Endothelial cell of umbilical vein (primary cell): ENCODE data around the gene SMARCA2. TPM values are rescaled to one million over a fixed set of nuclear protein-coding genes. Genes with fewer than 3 reads are reported as not detected.

Experiments
- BruUV-seq: library from RNA; stranded (reverse); fragments of 400-500 nt; replicated peaks from 2 replicates; lab custom pipeline; 2021; lab: Mats Ljungman, UMichigan
- CTCF ChIA-PET: fragments of 300-600, 350-600 bp; sonication (Branson Sonifier 250); formaldehyde crosslinking; loops from one replicate; lab custom pipeline; 2021; ENCODE audit warnings: antibody characterized with exemption, inconsistent platforms; lab: Charles Lee
- POLR2A ChIA-PET: fragments of 300-600, 350-600 bp; sonication (Branson Sonifier 250); formaldehyde crosslinking; loops from one replicate; lab custom pipeline; 2021; ENCODE audit warnings: antibody characterized with exemption, inconsistent platforms; lab: Charles Lee
- DNase-seq: peaks from one replicate; pipeline ENCODE4 v3.0.0-alpha.2; 2011; ENCODE audit warnings: low read depth, low spot score
- FAIRE-seq: peaks from 2 replicates; lab custom pipeline; 2011; peaks lifted over from hg19 to GRCh38; lab: Jason Lieb, UNC
- H2AFZ ChIP-seq: 2 replicates; pipeline ENCODE4 v1.6.0; 2012; ENCODE audit warnings: low read depth, low read length, control low read depth, inconsistent platforms
- H3K27ac ChIP-seq: 2 replicates; pipeline ENCODE4 v1.5.1; 2011; ENCODE audit warnings: low read depth, mild to moderate bottlenecking, control low read depth, low read length, moderate library complexity; ENCODE audit not compliant: insufficient read depth
- H3K27me3 ChIP-seq, 2 experiments: 2 replicates each; pipeline versions ENCODE4 v1.6.0 to v1.6.1; 2011; ENCODE audit warnings: low read length in 2 of 2, mixed read lengths in 1 of 2; ENCODE audit not compliant: control insufficient read depth in 2 of 2, insufficient read depth in 2 of 2
- H3K36me3 ChIP-seq, 2 experiments: 2 replicates in 1 of 2; 3 replicates in 1 of 2; pipeline ENCODE4 v1.5.1; 2011; ENCODE audit warnings: low read length in 2 of 2, mild to moderate bottlenecking in 1 of 2, moderate library complexity in 1 of 2; ENCODE audit not compliant: control insufficient read depth in 2 of 2, insufficient read depth in 2 of 2; ENCODE audit errors: extremely low read depth in 1 of 2
- H3K4me1 ChIP-seq: 3 replicates; pipeline ENCODE4 v1.5.1; 2011; ENCODE audit warnings: mild to moderate bottlenecking, low read length; ENCODE audit not compliant: control insufficient read depth, insufficient read depth; ENCODE audit errors: extremely low read depth
- H3K4me2 ChIP-seq: 2 replicates; pipeline ENCODE4 v1.6.1; 2011; ENCODE audit warnings: low read length, control low read depth, mixed read lengths; ENCODE audit not compliant: insufficient read depth
- H3K4me3 ChIP-seq, 3 experiments: fragments of 200-600 bp in 1 of 3; sonication (generic), shearing (Covaris generic) in 1 of 3; replicated peaks in 1 of 3; 2 replicates each; pipeline ENCODE4 v1.5.1; 2011 to 2016; ENCODE audit warnings: control low read depth in 3 of 3, low read length in 3 of 3, mild to moderate bottlenecking in 2 of 3, inconsistent platforms in 1 of 3, low read depth in 1 of 3, moderate library complexity in 1 of 3; ENCODE audit not compliant: insufficient read depth in 1 of 3
- H3K79me2 ChIP-seq: 2 replicates; pipeline ENCODE4 v1.6.0; 2012; ENCODE audit warnings: low read length, inconsistent platforms; ENCODE audit not compliant: control insufficient read depth, insufficient read depth
- H3K9ac ChIP-seq: replicated peaks from 2 replicates; pipeline ENCODE3; 2011; ENCODE audit warnings: low read length, control low read depth; ENCODE audit not compliant: insufficient read depth; ENCODE audit errors: extremely low read depth
- H3K9me1 ChIP-seq: replicated peaks from 3 replicates; pipeline ENCODE4 v1.6.0; 2011; ENCODE audit warnings: mild to moderate bottlenecking, low read length; ENCODE audit not compliant: control insufficient read depth, insufficient read depth; ENCODE audit errors: extremely low read depth
- H3K9me3 ChIP-seq: replicated peaks from 2 replicates; pipeline ENCODE4 v1.5.1; 2012; ENCODE audit warnings: low read length, inconsistent platforms; ENCODE audit not compliant: control insufficient read depth, insufficient read depth
- H4K20me1 ChIP-seq: replicated peaks from 2 replicates; pipeline ENCODE3; 2011; ENCODE audit warnings: mild to moderate bottlenecking, low read length; ENCODE audit not compliant: control insufficient read depth, insufficient read depth; ENCODE audit errors: extremely low read depth
- CTCF ChIP-seq, 2 donors: IDR thresholded peaks; 1 replicate in 1 of 2; 2 replicates in 1 of 2; pipeline ENCODE4 v1.5.1; 2011; ENCODE audit warnings: low read length in 2 of 2, mild to moderate bottlenecking in 2 of 2, moderate library complexity in 2 of 2, control low read depth in 1 of 2, inconsistent platforms in 1 of 2, low read depth in 1 of 2; ENCODE audit not compliant: insufficient read depth in 1 of 2; ENCODE audit errors: extremely low read depth in 1 of 2
- EZH2 ChIP-seq: IDR thresholded peaks from 2 replicates; pipeline ENCODE4 v1.6.1; 2012; ENCODE audit warnings: borderline replicate concordance, low read depth, mild to moderate bottlenecking, moderate library complexity, low read length, inconsistent platforms; ENCODE audit not compliant: severe bottlenecking
- FOS ChIP-seq: IDR thresholded peaks from 2 replicates; pipeline ENCODE4 v1.6.1; 2011; ENCODE audit warnings: mild to moderate bottlenecking, low read length, moderate library complexity, borderline replicate concordance; ENCODE audit not compliant: insufficient read depth
- GATA2 ChIP-seq: IDR thresholded peaks from 2 replicates; pipeline ENCODE4 v1.7.0; 2011; ENCODE audit warnings: low read depth, mild to moderate bottlenecking, moderate library complexity, mixed read lengths, low read length; ENCODE audit not compliant: insufficient read length, insufficient read depth
- JUN ChIP-seq: IDR thresholded peaks from 2 replicates; pipeline ENCODE4 v1.6.1; 2011; ENCODE audit warnings: borderline replicate concordance, low read depth; ENCODE audit not compliant: insufficient read length, insufficient read depth
- MAX ChIP-seq: IDR thresholded peaks from 2 replicates; pipeline ENCODE4 v1.6.1; 2011; ENCODE audit not compliant: insufficient read depth, insufficient read length
- MYC ChIP-seq: IDR thresholded peaks from one replicate; pipeline ENCODE4 v1.6.1; 2011; ENCODE audit warnings: mild to moderate bottlenecking, low read depth, low read length
- POLR2A ChIP-seq: IDR thresholded peaks from 2 replicates; pipeline ENCODE4 v1.6.1; 2012; ENCODE audit warnings: low read depth, mild to moderate bottlenecking, control low read depth, low read length
- POLR2AphosphoS5 ChIP-seq: IDR thresholded peaks from 2 replicates; pipeline ENCODE4 v1.6.1; 2012; ENCODE audit warnings: low read depth, mild to moderate bottlenecking, control low read depth, low read length, moderate library complexity; ENCODE audit not compliant: insufficient read depth
- dilution Hi-C: fragments of 300-500 bp; cut with MboI; formaldehyde crosslinking; loops from one replicate; pipeline ENCODE4 v1.15.0; 2019; ENCODE audit warnings: low sequenced_read_pairs; ENCODE audit not compliant: extremely low pct_ligation_motif_present
- intact Hi-C: fragments of 100-400 bp; cut with micrococcal nuclease; formaldehyde crosslinking; loops from one replicate; pipeline ENCODE4 v1.10.0; 2022
- polyA plus RNA-seq, 4 experiments: library from polyadenylated mRNA; depleted of rRNA in 3 of 4; stranded (reverse) in 3 of 4; unstranded in 1 of 4; fragments of >200 nt; gene quantifications; 2 replicates each; pipeline versions ENCODE4 v1.2.1 to v1.2.3, GENCODE V29; 2011 to 2012; ENCODE audit warnings: missing spikeins in 1 of 4
- total RNA-seq: library from RNA; stranded (reverse); gene quantifications from 2 replicates; pipeline ENCODE4 v1.2.3, GENCODE V29; 2021

Gene SMARCA2
- total and polyA plus RNA-seq, 2 donors (not counting 3 experiments of a cell fraction or from before 2014, with no cell fraction given), result 54.5 to 79.9 TPM

DNA sequence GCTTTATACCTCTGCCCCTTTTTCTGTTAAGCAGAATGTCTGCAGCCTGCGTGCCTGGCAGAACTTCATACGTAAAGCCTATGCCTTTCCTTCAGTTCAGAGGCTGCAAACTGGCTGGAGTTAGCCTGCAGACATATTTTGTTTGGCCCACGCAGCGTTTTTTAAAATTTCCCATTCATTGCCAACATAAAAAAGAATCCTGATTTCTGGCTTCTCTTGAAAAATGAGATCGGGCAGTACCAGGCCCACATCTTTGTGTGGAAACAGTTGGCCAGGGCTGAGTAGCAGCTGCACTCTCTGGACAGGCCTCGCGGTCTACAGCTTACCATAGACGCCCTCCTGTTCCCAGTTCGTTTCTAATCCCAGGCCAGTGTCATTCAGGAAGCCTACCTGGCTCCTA, 104.4 kb downstream of the SMARCA2 start:
- BruUV-seq, result no TSS peak
- Histone ChIP-seq H3K9ac (no peak overlapping the region), H4K20me1 (no peaks in the 10 kb centered on the region), H3K4me2 (no peak overlapping the region), H3K27ac (no peak overlapping the region), H3K27me3 (no peaks in the 10 kb centered on the region), H3K36me3 (peaks cover 5 to 12% of the 10 kb centered on the region in 2 experiments), H3K79me2 (no peaks in the 10 kb centered on the region), H3K9me3 (no peaks in the 10 kb centered on the region), H3K9me1 (no peaks in the 10 kb centered on the region), H3K4me3 (no peak overlapping the region), H3K4me1 (peaks cover 18% of the 10 kb centered on the region), H2AFZ (no peak overlapping the region)
- intact Hi-C loops, result no loop called here
- CTCF ChIA-PET, result no interaction called here
- POLR2A ChIA-PET, result no interaction called here
- DNase-seq, result no peak
- dilution Hi-C loops, result no loop called here
- no peak for TF ChIP-seq POLR2AphosphoS5
- no peak for TF ChIP-seq MYC
- no peak for TF ChIP-seq EZH2
- TF ChIP-seq POLR2A, result no peak
- no peak for TF ChIP-seq CTCF (IDR thresholded peaks at IDR 0.05; ENCODE audit: extremely low read depth in 1 of 2, insufficient read depth in 1 of 2, low read depth in 1 of 2, low read length in 2 of 2)
- TF ChIP-seq MAX, result no peak
- no peak for TF ChIP-seq FOS
- TF ChIP-seq GATA2, result no peak
- TF ChIP-seq JUN, result no peak
- FAIRE-seq, result no peak
